ENCODE data around the gene FXYD5.

FXYD5 gene

GRCh38 chr19:35154525-35155406 is at the start of gene FXYD5:
TSS of gene FXYD5 (plus strand) at chr19:35154735. CDS start at chr19:35155551, 816 bp downstream.
- peak; percentile 81 for DNase-seq

- no peak for DNase-seq
These were observed 49.5 kb upstream of the FXYD5 start for GRCh38 chr19:35105047-35105410.

- DNase-seq = no peak
These were observed 48.9 kb upstream of the FXYD5 start for GRCh38 chr19:35105411-35106290.

GRCh38 chr19:35106291-35106583 is 48.3 kb upstream of the FXYD5 start:
- no peak for DNase-seq

GRCh38 chr19:35106898-35107541 is 47.5 kb upstream of the FXYD5 start:
- no peak for DNase-seq

GRCh38 chr19:35107545-35107944 is 47.0 kb upstream of the FXYD5 start:
- DNase-seq = no peak

GRCh38 chr19:35108730-35109129 is 45.8 kb upstream of the FXYD5 start:
- no peak for DNase-seq

- no peak for DNase-seq
These were observed 45.0 kb upstream of the FXYD5 start for GRCh38 chr19:35109395-35110112.

GRCh38 chr19:35110974-35111373 is 43.6 kb upstream of the FXYD5 start:
- no peak for DNase-seq

- no peak for DNase-seq
These were observed 41.4 kb upstream of the FXYD5 start for GRCh38 chr19:35112995-35113688.

GRCh38 chr19:35114353-35115176 is 40.0 kb upstream of the FXYD5 start:
- peak; percentile 58 for DNase-seq

- DNase-seq = no peak
These were observed 39.2 kb upstream of the FXYD5 start, which contains the start of gene FXYD3 for GRCh38 chr19:35115177-35115951. TSS of gene FXYD3 (plus strand) at chr19:35115823. CDS start at chr19:35119377, 3,554 bp downstream.

GRCh38 chr19:35116072-35116801 is 38.3 kb upstream of the FXYD5 start:
- DNase-seq = no peak

GRCh38 chr19:35117116-35117515 is 37.4 kb upstream of the FXYD5 start:
- DNase-seq = no peak

- no peak for DNase-seq
These were observed 36.7 kb upstream of the FXYD5 start for GRCh38 chr19:35117799-35118198.

GRCh38 chr19:35118268-35119020 is 36.1 kb upstream of the FXYD5 start:
- DNase-seq = no peak

GRCh38 chr19:35119091-35119490 is 35.4 kb upstream of the FXYD5 start:
- DNase-seq = no peak

- no peak for DNase-seq
These were observed 34.9 kb upstream of the FXYD5 start for GRCh38 chr19:35119578-35120155.
